ENCODE measurements around the gene TMEM100.

Gene TMEM100

DNA sequence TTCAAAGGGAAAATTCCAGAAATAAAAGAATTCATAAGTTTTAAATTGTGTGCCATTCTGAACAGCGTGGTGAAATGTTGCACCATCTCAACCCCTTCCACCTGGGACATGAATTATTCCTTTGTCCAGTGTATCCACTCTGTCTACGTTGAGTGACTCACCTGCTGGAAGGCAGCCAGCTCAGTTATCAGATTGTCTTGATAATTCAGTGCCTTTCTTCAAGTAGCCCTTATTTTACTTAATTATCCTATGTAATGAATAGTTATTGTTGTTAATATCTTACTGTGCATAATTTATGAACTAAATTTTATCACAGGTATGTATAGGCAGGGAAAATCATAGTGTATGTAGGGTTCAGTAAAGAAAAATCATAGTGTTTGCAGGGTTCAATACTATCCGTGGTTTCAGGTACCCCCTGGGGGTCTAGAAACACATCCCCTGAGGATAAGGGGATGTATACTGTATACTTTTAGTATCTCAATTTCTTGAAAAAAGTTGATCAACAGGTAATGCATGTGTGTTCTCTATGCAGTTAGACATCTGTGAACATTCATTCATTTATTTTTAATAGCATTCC, 20.5 kb upstream of the TMEM100 start:
- no peak for DNase-seq

DNA sequence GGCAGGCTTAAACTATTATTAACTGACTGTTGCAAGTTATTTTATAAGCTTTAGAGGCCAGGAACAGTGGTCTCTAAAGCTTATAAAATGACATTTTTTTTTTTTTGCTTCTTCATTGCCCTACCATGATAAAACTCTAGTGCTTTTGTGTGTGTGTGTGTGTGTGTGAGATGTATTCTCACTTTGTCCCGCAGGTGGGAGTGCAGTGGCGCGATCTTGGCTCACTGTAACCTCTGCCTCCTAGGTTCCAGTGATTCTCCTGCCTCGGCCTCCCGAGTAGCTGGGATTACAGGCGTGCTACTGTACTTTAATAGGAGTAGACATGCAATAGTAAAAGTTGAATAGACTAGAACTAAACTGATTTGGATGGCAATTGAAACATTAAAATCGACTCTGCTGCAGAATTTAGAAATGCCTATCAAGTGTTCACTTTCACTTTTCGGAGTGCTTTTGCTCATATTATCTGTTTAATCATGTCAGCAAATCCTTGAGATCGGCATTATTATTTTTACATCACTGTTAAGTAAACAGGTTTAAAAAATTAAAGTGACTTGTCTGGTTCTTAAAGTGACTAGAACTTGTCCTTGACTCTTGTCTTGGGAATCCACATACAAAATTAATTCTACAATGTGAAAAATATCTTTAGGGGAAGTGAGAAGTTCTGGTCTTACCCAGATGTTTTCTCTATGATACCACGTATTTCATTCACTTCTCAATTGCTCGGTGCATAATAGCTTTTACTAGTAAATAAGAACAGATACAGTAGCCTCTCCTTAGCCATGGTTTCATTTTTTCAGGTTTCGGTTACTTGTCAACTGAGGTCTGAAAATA, 19.8 kb upstream of the TMEM100 start:
- no peak for DNase-seq

DNA sequence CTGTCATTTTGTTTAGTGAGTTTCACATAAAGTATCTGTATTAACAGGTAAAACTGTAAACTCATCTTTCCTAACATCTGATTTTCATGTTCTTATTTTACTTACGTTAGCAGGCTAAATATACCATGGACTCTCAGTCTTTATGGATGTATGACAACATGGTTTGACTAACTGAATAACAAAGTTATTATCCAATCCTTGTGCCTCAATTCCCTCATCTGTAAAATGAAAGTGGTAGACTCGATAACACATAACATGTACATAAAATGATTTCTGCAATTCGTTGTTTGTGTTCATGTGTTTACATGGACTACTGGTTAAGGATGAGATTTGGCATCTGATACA, 18.7 kb upstream of the TMEM100 start:
- DNase-seq: no peak

DNA sequence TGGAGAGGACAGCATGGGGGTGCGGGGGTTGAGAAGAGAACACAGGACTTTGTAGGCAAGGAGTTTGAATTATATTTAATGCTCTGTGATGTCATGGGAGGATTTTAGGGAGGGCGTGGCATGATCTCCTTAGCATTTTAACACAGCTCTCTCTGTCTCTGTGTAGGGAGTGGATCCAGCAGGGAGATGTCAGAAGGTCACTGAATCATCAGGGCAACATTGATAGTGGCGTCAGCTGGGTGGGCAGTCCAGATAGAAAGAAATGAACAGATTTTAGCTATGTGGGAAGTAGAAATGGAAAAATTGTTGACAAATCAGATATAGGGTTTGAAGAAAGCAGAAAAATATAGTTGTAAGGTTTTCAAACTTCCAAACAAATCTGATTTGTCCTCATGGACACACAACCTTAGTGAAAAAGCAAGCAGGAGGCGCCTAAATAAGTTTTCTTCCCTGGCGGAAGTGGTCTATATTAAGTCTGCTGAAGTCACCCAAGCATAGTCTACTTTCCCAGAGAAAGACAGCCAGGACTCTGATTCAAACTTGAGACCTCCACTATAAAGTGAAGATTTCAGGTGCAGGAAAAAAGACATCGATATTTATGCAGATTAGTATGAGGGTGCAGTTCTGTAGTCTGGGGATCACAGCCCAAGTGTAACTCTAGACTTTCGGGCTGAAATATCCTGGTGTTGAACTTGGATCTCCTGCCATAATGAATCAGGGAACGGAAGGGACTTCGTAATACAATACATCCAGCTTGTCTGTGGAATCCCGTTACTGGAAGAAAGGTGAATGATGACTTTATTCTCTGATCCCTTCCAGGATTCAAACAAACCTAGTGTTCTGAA, 18.1 kb upstream of the TMEM100 start:
- DNase-seq: no peak

DNA sequence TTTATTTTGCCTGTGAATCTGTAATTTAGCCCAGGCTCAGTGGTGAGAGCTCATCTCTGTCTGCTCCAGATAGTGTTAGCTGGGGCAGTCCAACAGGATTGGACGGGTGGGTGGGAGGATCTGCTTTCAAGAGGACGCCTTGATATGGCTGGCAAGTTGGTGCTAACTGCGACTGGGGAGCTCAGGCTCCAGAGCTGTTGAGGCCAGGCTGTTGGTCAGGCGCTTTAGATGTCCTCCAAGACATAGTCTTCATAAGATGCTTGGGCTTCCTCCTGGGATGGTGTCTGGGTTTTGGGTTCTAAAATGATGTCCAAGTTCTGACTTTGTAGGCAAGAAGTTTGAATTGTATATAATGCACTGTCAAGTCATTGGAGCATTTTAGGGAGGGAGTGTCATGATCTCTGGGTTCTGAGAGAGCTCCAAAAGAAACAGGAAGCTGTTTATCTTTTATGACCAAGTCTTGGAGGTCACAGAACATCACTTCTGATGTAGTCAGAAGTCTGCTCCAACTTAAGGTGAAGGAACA, 15.4 kb upstream of the TMEM100 start:
- DNase-seq: no peak

DNA sequence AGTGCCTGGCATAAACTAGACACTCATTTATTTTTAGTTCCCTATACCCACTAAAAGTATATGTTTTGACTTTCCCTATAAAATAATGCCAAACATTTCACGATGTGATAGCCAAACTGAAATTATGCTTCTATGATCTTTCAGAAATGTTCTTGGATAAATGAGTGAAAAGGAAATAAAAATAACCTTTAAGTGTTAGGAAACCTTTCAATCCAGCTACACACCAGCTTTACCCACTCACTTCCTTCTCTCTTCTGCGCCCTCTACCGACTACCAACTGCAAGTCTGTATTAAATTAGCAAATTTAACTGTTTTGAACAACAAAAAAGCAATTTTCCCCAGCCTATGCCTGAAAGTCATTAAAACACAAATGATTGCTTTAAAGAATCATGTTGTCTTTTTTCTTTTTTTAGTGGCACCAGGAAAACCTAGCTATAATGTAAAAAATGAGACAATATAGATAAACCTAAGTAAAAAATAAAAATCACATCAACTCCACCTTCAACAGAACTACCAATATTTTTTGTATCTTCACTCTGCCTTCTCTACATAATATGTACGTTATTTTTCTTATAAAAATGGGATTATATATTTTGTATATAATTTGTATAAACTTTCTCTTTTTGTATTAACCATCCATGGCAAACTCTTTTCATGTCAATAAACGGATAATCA, 13.2 kb upstream of the TMEM100 start:
- no peak for DNase-seq

DNA sequence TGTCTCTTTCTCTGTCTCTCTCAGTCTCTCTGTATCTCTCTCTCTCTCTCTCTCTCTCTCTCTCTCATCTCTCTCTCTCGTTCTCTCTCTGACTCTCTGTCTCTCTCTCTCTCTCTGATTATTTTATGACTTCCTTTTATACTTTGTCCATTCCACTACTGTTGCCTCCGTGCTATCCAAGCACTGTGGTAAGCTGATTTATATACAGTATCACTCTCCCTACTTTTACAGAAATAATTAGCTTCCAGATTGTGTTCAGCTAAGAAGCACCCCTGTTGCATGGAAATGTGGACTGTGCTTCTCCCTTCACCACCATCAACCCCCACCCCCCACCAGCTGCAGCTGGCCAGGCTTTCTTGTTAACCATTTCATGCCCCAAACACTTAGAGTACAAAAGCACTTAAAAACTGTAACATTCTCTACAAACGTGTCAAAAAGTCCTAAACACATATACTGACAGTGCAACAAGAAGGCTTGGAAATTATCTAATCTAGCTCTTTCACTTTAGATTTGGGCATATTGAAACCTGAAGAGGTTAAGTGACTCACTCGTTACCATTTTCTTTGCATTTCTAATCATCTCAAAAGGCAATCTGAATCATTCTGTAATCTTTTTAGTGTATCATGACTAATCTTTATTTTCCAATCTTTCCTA, 11.6 kb upstream of the TMEM100 start:
- DNase-seq: no peak

DNA sequence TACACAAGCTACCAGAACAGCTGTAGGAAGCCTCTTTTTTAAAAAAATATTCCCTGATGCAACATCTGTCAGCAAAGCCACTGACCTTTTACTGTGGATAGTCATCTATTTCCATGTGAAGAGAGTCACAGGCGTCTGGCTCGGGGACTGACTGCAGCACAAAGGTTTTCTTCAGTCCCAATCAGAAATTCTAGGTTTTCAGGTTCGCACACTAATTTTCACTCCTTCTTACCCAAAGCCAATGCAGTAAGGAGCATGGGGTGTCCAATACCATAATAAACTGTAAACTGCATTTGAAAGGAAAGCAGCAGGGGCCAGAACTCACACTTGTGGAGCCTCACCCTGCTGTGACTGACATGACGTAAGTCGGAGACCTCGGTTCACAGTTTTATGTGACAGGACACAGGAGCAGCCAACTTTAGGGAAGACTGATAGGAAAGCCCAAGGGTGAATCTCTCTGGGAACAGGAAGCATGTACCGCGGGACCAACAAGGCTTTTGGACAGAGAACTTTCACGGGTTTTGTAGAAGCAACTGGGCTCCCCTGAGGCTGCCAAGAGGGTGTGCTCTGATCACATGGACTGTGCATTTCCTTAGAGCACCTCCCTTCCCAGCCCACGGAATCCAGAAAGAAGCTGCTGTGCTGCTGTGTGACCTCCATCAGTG, 9.1 kb upstream of the TMEM100 start:
- DNase-seq: no peak

DNA sequence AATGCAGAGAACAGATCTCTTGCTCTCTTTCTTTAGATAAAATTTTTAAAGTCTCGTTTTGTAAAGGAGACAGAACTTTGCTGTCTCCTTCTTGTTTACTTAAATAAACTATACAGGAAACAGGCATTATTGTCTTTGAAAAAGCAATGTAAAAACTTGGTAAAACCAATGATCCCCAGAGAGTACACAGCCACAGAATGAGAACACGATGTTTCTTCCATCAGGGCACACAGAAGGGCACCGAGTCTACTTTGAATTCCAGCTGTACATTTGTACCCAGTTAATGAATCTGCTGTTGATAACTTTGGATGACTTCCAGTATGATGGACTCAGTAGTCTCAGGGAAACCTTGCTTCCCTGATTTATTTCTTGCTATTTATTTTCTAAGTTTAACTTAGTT, 8.1 kb upstream of the TMEM100 start:
- DNase-seq: no peak

DNA sequence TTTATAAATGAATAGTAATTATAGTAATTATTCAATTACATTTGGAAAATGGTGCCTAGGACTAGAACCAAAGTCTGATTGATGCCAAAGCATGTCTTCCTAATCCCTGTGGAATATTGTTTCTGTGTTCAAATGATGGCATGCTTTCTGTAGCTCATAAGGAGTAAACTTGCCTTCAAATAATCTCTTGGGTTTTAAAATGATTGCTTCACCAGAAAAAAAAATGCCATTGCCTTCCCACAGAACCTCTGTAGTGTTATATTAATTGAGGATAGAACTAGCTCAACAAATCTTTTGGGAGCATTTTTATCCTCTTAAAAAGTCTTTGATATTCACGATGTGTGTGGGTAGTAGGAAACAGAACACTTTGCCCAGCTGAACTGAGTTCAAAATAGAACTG, 7.7 kb upstream of the TMEM100 start:
- no peak for DNase-seq

DNA sequence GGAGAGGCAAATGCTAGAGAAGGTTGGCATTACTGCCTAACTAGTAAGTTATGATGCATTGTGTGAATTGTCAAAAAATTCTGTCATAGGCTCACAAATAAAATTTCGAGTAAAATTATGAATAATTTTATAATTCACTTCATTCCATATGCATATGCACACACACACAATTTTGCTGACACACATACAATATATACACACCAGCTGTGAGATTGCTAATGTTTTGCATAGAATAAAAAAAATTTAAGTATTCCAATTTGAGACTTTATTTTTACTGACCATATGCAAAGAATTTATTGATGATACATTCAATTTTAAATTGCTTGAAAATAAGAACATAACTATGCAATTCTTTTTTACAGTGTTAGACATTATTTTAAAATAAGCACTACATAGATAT, 6.8 kb upstream of the TMEM100 start:
- no peak for DNase-seq

DNA sequence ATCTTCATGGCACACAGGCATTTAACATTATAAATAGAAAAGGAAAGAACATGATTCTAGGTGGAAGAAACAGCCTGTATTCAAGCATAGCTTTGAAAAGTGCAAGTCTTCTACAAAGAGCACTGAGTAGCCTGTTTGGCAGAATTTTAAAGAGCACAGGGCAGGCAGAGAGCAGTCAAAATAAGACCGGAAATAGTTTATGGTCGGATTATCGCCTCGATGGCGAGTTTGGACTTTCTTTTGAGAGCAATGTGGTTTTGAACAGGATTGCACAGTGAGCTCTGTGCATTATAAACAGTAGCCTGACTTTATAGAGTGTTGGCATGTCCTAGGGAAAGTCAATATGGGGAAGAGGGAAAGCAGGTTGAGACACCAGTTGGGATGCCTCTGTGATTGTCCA, 6.2 kb upstream of the TMEM100 start:
- DNase-seq: no peak

DNA sequence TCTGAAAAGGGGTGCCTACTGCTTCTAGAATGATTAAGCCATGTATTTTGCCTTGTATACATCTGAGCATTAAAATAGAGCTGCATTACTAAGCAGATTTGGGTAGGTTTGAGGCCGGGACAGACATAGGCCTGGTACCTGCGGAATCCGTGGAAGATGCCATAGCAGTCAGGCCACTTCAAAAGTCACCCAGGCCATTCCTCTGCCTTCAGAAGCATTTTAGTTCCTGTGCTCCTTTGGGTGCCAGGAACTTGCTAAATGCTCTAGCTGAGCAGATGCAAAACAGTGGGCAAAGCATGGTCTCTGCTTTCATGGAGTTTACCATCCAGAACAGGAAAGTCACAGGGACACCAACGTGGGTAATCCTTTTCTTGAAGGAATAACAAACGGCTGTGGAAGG, 5.7 kb upstream of the TMEM100 start:
- DNase-seq: no peak

DNA sequence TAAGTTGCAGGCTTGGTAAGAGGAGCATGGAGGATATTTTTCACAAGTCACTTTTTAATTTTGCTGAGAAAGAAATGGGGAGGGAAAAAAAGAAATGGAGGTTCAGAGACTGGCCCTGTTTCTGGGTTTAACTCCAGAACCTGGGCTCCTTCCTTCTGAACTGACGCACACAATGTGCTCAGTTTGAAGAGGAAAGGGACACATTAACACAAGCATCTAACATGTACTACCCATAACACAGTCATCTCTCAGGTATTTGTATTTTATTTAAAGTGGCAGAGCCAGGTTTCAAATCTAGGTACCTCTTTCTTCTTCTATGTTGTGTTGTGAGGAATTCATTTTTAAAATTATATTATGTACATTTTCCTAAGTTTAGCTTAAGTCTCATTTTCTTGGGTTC, 5.3 kb upstream of the TMEM100 start:
- no peak for DNase-seq

DNA sequence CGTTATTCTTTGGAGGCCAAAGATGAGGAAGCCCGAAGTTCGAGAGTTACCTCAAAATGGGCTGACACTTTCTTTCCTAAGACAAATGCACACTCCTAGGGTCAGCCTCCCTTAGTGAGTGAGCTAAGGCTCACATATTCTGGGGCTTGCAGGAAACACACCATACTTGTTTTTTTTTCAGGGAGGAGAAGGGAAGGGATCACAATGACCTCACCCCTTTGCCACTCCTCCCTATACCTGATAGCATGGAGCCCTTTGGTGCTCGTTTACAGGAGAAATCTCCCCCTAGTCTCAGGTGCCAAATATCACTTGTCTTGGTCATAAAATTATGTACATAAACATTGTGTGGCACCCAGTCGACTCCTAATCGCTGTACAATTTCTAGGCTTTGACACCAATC, 4.6 kb upstream of the TMEM100 start:
- no peak for DNase-seq

DNA sequence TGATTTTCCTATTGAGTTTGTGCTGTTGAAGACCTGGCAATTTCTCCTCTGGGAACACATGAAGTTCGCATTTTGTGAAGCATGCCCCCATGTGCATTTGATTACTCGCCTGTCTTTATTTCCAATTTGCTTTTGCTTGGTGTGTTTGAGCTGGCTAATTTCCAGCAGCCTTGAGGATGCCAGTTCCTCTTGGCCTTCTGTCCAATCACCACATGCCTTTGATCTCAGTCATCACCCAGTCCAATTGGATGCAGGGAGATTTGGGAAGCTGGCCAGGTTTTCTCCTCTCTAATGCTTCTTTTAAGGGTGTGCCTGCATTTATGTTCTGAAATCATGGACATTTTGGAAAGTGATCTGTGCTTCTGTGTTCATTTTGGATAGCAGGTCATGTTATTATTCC, 3.8 kb upstream of the TMEM100 start:
- DNase-seq: peak; percentile 94

DNA sequence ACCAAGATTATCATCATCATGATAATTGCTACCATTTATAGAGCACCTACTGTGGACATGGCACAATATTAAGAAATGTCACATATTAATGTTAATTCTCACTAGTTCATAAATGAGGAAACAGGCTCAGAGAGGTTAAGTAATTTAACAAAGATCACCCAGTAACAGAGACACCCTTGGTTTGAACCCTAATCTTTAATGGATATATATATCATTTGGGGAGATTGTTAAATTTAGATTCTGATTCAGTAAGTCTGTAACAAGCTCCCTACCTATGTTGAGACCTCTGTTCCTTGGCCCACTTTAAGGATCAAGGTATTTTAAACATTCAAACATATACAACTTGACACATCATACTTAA, 804 bp upstream of the TMEM100 start:
- no peak for DNase-seq

DNA sequence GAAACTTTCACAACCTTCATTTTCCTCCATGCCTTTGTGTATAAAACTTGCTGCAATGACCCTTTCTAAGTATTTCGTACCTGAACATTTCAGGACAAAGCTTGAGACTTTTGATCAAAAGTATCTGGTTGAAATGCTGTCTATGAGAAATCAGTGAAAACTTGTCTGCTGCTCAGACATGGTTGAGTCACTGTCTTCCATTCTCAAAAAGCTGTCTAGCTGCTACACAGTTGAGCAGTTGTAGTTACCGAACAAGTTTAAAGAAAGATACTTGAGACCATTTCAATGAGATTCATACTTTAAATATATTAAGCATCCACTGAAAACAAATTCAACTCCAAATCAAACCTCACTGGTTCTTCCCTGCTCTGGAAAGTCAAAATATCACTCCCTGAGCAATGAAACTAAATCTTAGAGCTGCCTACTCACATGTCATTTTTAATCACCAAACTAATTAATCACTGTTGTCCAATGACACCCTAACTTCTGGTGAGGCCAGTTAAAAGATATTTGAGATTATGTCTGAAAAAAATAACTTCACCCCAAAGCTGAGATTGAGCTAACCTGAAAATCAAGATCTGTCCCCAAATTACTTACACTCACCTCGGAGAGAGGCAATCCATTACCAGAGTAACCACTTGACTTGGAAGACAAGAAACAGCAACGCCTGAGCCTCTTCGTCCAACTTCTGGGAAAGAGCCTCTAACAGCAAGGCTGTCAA, 488 bp downstream of the TMEM100 start:
- DNase-seq: no peak

DNA sequence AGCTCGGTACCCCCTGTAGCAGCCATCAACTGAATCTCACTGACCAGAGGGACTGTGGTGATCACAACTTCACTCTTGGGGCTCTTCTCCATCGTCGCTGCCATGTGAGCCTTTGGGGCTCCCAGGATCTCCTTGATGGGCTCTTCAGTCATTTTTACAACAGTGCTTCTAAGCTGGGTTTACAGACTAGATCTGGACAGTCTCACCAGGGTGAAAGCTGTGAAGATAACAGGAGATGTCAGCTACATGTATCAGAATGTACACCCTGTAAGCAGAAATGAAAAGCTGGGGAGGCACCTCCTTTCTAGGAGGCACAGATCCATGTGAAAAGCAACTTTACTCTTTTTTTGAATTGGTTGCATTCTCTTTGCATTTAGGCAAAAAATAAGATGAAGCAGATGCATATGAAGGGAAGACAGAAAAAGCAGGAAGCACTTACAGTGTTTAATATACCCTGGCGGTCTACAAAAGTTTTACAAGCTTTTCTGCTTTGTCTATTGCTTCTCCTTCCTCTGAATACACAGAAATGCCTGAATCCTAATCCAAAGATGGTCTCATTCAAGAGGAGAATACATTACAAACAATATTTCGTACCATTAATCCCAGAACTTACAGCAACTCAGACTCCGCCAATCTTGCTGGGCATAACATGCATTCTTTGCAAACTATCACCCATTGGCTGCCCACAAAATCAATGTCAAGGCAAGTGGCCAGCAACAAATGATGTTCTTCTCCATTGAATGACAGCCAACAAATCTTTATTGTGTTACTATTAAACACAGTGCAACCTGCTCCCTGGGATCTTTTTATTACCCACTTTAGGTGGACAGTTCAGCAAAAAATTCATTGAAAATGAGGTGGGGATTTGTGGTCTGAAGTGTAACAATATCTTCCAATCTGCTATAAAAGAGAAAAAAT, 1.5 kb downstream of the TMEM100 start:
- no peak for DNase-seq
